Measurements from ENCODE around the gene PHF12. TPM values are rescaled to one million over a fixed set of nuclear protein-coding genes. Genes with fewer than 3 reads are reported as not detected.

Gene PHF12
- total RNA-seq, 1 experiment from 2014 or later, result 35.7 TPM

- CTCF ChIA-PET, result interaction anchor here (1.3 kb wide), 1 partner anchor 18 kb away, joined by 3 read pairs; no protein-coding TSS in a partner anchor
- H3K9ac ChIP-seq (ENCODE audit: low read length), result no peak overlapping the region
Observed at GRCh38 chr17:28861393-28862203, 89.7 kb downstream of the PHF12 start.

GRCh38 chr17:28860363-28860808, 90.9 kb downstream of the PHF12 start:
- BruUV-seq (replicated peaks), result no TSS peak
- H3K36me3 ChIP-seq (ENCODE audit: control insufficient read depth in 1 of 2, insufficient read depth in 2 of 2, low read length in 2 of 2), result peaks cover 9 to 17% of the 10 kb centered on the region in 2 experiments; a peak in 3 of 4 replicates
- H3K27me3 ChIP-seq (ENCODE audit: insufficient read depth, low read length), result no peaks in the 10 kb centered on the region
- no peaks in the 10 kb centered on the region for H4K20me1 ChIP-seq (ENCODE audit: insufficient read depth)
- peaks cover 4 to 14% of the 10 kb centered on the region in 2 experiments; a peak in 3 of 4 replicates for H3K4me1 ChIP-seq (ENCODE audit: control insufficient read depth in 1 of 2, insufficient read depth in 2 of 2, low read length in 2 of 2)
- no peaks in the 10 kb centered on the region for H3K9me3 ChIP-seq (ENCODE audit: control insufficient read depth in 1 of 2, insufficient read depth in 1 of 2, low read depth in 1 of 2, low read length in 2 of 2)
- no peak overlapping the region for H3K9ac ChIP-seq (ENCODE audit: low read length)
- ChIA-PET POLR2A (no interaction called here), CTCF (no interaction called here), RAD21 (ENCODE audit: low non-redundant PET in 1 of 2, low total read pairs in 2 of 2, uncharacterized antibody in 2 of 2, unreplicated experiment in 2 of 2) (interaction anchor here in 1 of 2 experiments (1.2 kb wide), 1 partner anchor 97 kb away, joined by 3 read pairs; no protein-coding TSS in a partner anchor)
- no peak overlapping the region for H2AFZ ChIP-seq (ENCODE audit: low read depth, low read length, poor library complexity, severe bottlenecking)
- intact Hi-C loops (cut with micrococcal nuclease), result no loop called here
- no peak for TF ChIP-seq FOSL1 (IDR thresholded peaks at IDR 0.05; ENCODE audit: low read depth)
- TF ChIP-seq CBX3 (IDR thresholded peaks at IDR 0.05; ENCODE audit: low read depth), result no peak
- TF ChIP-seq ZBTB33 (IDR thresholded peaks at IDR 0.05; ENCODE audit: extremely low read depth, insufficient replicate concordance, low read length), result no peak
- no peak for TF ChIP-seq ATF3 (IDR thresholded peaks at IDR 0.05)
- no peak for TF ChIP-seq SRF (IDR thresholded peaks at IDR 0.05; ENCODE audit: low read depth)
- no peak for TF ChIP-seq POLR2AphosphoS5 (IDR thresholded peaks at IDR 0.05; ENCODE audit: low read depth, low read length)
- no peak for TF ChIP-seq REST (IDR thresholded peaks at IDR 0.05; ENCODE audit: low read depth)
- no peaks in the 10 kb centered on the region for H3K9me2 ChIP-seq (ENCODE audit: insufficient read depth)
- no peak overlapping the region for H3K4me3 ChIP-seq (replicated peaks in 1 of 2; ENCODE audit: low read depth in 1 of 2, low read length in 2 of 2)
- no peak overlapping the region for H3K27ac ChIP-seq (ENCODE audit: low read depth, low read length)
- H3K79me2 ChIP-seq (ENCODE audit: insufficient read depth, low read length), result peaks cover 11% of the 10 kb centered on the region
- ATAC-seq (no peak), DNase-seq (ENCODE audit: low read depth, low spot score) (no peak)
- no peak overlapping the region for H3K4me2 ChIP-seq (ENCODE audit: low read length)

More at GRCh38 chr17:28861393-28862203, 89.7 kb downstream of the PHF12 start:
- DNase-seq (ENCODE audit: low read depth, low spot score) (no peak), ATAC-seq (peak; percentile 37; the same call in 1 of the 2 replicates)
- H3K27me3 ChIP-seq (ENCODE audit: insufficient read depth, low read length), result no peaks in the 10 kb centered on the region
- H3K4me1 ChIP-seq (ENCODE audit: control insufficient read depth in 1 of 2, insufficient read depth in 2 of 2, low read length in 2 of 2), result peaks cover 0 to 5% of the 10 kb centered on the region in 2 experiments; a peak in 1 of 4 replicates
- no peaks in the 10 kb centered on the region for H3K9me2 ChIP-seq (ENCODE audit: insufficient read depth)
- BruUV-seq (replicated peaks), result no TSS peak
- no peak overlapping the region for H3K4me3 ChIP-seq (replicated peaks in 1 of 2; ENCODE audit: low read depth in 1 of 2, low read length in 2 of 2)
- no peaks in the 10 kb centered on the region for H4K20me1 ChIP-seq (ENCODE audit: insufficient read depth)
- no peaks in the 10 kb centered on the region for H3K9me3 ChIP-seq (ENCODE audit: control insufficient read depth in 1 of 2, insufficient read depth in 1 of 2, low read depth in 1 of 2, low read length in 2 of 2)
- no peak overlapping the region for H3K4me2 ChIP-seq (ENCODE audit: low read length)
- no peak overlapping the region for H2AFZ ChIP-seq (ENCODE audit: low read depth, low read length, poor library complexity, severe bottlenecking)
- RAD21 ChIA-PET (ENCODE audit: low non-redundant PET in 1 of 2, low total read pairs in 2 of 2, uncharacterized antibody in 2 of 2, unreplicated experiment in 2 of 2), result no interaction called here
- H3K79me2 ChIP-seq (ENCODE audit: insufficient read depth, low read length), result no peaks in the 10 kb centered on the region
- peaks cover 9 to 17% of the 10 kb centered on the region in 2 experiments; a peak in 3 of 4 replicates for H3K36me3 ChIP-seq (ENCODE audit: control insufficient read depth in 1 of 2, insufficient read depth in 2 of 2, low read length in 2 of 2)
- TF ChIP-seq EZH2 (IDR thresholded peaks at IDR 0.05), result no peak
- POLR2A ChIA-PET, result no interaction called here
- intact Hi-C loops (cut with micrococcal nuclease), result no loop called here
- H3K27ac ChIP-seq (ENCODE audit: low read depth, low read length), result no peak overlapping the region
